ENCODE results near the gene COL1A1. TPM values are rescaled to one million over a fixed set of nuclear protein-coding genes. Genes with fewer than 3 reads are reported as not detected.

The COL1A1 gene
- polyA plus RNA-seq, 1 of the 3 experiments (the other 2 are of a cell fraction), result 1,461 TPM

DNA sequence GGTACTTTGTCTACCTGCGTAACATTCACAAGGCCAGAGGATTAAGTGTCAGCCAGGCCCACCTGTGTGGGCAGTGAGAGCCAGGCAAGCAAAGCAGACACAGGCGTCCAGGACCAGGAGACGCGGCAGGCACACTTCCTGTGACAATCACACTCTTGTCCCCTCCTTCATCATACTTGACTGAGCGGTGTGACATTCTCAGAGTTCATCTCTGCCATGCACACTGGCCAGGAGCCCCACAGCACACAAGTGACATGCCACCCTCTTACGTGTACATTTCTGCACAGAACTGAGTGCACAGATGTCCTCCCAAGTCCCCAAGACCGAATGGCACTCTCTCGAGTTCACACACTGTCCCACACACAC is 59.7 kb downstream of the COL1A1 start:
- Histone ChIP-seq H3K9me2 (no peaks in the 10 kb centered on the region), H3F3A (replicated peaks; ENCODE audit: insufficient read depth) (peaks cover 17% of the 10 kb centered on the region), H3K4me3 (ENCODE audit: low read depth in 2 of 2, low read length in 1 of 2) (no peak overlapping the region), H3K27me3 (ENCODE audit: insufficient read depth) (no peaks in the 10 kb centered on the region), H3K4me2 (no peak overlapping the region), H3K9me3 (no peaks in the 10 kb centered on the region), H3K36me3 (replicated peaks in 1 of 2; ENCODE audit: control insufficient read depth in 1 of 2, insufficient read depth in 2 of 2, low read length in 1 of 2) (peaks cover 44 to 86% of the 10 kb centered on the region in 2 experiments), H3K79me2 (ENCODE audit: insufficient read depth) (peaks cover 47% of the 10 kb centered on the region), H4K20me1 (ENCODE audit: insufficient read depth) (peaks cover 59% of the 10 kb centered on the region), H3K27ac (ENCODE audit: low read depth in 2 of 2, low read length in 1 of 2) (no peak overlapping the region), H2AFZ (ENCODE audit: low read depth) (no peak overlapping the region), H3K9ac (no peak overlapping the region), H3K4me1 (ENCODE audit: control insufficient read depth in 1 of 2, insufficient read depth in 2 of 2, low read depth in 1 of 2, low read length in 1 of 2) (peaks cover 9 to 17% of the 10 kb centered on the region in 2 experiments; a peak in 2 of 4 replicates)
- ChIA-PET POLR2A (no interaction called here), CTCF (interaction anchor here (1.4 to 9.3 kb wide), 7 partner anchors 9 to 57 kb away, joined by 3 to 169 read pairs (median 21); partner anchors contain the start of genes PPP1R9B and SAMD14)
- TF ChIP-seq NRF1 (IDR thresholded peaks at IDR 0.05; ENCODE audit: low read depth, low read length) (no peak), GATA2 (CRISPR knock-in tag; IDR thresholded peaks at IDR 0.05) (no peak), RCOR1 (IDR thresholded peaks at IDR 0.05; ENCODE audit: low read length) (no peak), SMC3 (IDR thresholded peaks at IDR 0.05; ENCODE audit: low read depth, low read length) (no peak), MEF2A (IDR thresholded peaks at IDR 0.05; ENCODE audit: borderline replicate concordance, low read depth) (no peak), ELF1 (IDR thresholded peaks at IDR 0.05) (no peak), CHD2 (IDR thresholded peaks at IDR 0.05; ENCODE audit: low read length, partially characterized antibody) (no peak), MXI1 (IDR thresholded peaks at IDR 0.05; ENCODE audit: low read depth, low read length) (no peak), NFIC (IDR thresholded peaks at IDR 0.05; ENCODE audit: borderline replicate concordance) (no peak)
- TF ChIP-seq, protein P1, sequence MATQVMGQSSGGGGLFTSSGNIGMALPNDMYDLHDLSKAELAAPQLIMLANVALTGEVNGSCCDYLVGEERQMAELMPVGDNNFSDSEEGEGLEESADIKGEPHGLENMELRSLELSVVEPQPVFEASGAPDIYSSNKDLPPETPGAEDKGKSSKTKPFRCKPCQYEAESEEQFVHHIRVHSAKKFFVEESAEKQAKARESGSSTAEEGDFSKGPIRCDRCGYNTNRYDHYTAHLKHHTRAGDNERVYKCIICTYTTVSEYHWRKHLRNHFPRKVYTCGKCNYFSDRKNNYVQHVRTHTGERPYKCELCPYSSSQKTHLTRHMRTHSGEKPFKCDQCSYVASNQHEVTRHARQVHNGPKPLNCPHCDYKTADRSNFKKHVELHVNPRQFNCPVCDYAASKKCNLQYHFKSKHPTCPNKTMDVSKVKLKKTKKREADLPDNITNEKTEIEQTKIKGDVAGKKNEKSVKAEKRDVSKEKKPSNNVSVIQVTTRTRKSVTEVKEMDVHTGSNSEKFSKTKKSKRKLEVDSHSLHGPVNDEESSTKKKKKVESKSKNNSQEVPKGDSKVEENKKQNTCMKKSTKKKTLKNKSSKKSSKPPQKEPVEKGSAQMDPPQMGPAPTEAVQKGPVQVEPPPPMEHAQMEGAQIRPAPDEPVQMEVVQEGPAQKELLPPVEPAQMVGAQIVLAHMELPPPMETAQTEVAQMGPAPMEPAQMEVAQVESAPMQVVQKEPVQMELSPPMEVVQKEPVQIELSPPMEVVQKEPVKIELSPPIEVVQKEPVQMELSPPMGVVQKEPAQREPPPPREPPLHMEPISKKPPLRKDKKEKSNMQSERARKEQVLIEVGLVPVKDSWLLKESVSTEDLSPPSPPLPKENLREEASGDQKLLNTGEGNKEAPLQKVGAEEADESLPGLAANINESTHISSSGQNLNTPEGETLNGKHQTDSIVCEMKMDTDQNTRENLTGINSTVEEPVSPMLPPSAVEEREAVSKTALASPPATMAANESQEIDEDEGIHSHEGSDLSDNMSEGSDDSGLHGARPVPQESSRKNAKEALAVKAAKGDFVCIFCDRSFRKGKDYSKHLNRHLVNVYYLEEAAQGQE (IDR thresholded peaks at IDR 0.05; ENCODE audit: low read depth, low read length), result no peak
- TF ChIP-seq, protein P2, sequence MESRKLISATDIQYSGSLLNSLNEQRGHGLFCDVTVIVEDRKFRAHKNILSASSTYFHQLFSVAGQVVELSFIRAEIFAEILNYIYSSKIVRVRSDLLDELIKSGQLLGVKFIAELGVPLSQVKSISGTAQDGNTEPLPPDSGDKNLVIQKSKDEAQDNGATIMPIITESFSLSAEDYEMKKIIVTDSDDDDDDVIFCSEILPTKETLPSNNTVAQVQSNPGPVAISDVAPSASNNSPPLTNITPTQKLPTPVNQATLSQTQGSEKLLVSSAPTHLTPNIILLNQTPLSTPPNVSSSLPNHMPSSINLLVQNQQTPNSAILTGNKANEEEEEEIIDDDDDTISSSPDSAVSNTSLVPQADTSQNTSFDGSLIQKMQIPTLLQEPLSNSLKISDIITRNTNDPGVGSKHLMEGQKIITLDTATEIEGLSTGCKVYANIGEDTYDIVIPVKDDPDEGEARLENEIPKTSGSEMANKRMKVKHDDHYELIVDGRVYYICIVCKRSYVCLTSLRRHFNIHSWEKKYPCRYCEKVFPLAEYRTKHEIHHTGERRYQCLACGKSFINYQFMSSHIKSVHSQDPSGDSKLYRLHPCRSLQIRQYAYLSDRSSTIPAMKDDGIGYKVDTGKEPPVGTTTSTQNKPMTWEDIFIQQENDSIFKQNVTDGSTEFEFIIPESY (IDR thresholded peaks at IDR 0.05; ENCODE audit: borderline replicate concordance, low read depth), result no peak
- WGBS (ENCODE audit: low lambda C conversion rate), result 93% methylated on average over 8 of the region's 8 CpGs
- DNase-seq, result no peak
